SH-SY5Y (cell line): ENCODE results near the gene IAPP.

Source experiments
- GATA2 ChIP-seq: IDR thresholded peaks from 2 replicates; pipeline ENCODE4 v1.6.1; 2011; ENCODE audit warnings: mild to moderate bottlenecking, low read depth, low read length
- GATA3 ChIP-seq: IDR thresholded peaks from 2 replicates; pipeline ENCODE4 v1.6.1; 2011; ENCODE audit warnings: low read depth, mild to moderate bottlenecking, low read length, moderate library complexity

GRCh38 chr12:21369141-21369980, 3.3 kb upstream of the IAPP start:
- TF ChIP-seq GATA3 (no peak), GATA2 (no peak)
